Erythroblast (primary cell): ENCODE measurements around the gene ZNF862.

Source experiments
- GATA1 ChIP-seq: IDR thresholded peaks from 2 replicates; pipeline ENCODE4 v1.6.1; 2011; ENCODE audit warnings: low read depth, mild to moderate bottlenecking, control low read depth, low read length, moderate library complexity
- POLR2A ChIP-seq: IDR thresholded peaks from 2 replicates; pipeline ENCODE4 v1.6.1; 2011; ENCODE audit warnings: mild to moderate bottlenecking, low read length

DNA sequence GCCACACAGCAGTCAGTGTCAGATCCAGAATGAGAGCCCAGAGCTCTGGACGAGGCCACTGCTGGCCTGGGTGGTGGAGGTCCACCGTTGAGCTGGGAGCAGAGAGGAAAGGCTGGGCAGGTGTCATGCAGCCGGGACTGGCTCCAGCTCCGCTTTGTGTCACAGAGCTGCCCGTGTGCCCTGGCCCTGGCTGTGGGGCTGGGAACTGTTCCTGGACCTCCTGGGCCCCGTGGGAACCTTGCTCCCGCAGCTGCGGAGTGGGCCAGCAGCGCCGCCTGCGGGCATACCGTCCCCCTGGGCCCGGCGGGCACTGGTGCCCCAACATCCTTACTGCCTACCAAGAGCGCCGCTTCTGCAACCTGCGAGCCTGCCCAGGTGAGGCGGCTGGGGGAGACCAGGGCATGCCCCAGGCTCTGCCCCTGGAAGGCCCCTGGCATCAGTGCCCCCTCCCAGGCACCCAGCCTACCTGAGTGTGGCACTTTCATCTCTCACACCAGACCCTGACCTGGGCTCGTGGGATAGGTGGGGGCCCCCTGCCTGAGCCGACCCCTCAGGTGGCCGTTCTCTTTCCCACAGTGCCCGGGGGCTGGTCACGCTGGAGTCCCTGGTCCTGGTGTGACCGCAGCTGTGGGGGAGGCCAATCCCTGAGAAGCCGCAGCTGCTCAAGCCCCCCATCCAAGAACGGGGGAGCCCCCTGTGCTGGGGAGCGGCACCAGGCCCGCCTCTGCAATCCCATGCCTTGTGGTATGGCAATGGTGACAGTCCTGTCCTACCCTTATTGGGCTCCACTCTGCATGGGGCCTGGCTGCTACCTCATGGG is 18.8 kb upstream of the ZNF862 start:
- no peak for TF ChIP-seq POLR2A
- no peak for TF ChIP-seq GATA1
